Limb (tissue), 2 donors: ENCODE data around the gene SMTNL2.
"Not testable (repeated sequence)": the region's sequence is repeated elsewhere in the genome, so short reads cannot be mapped to it uniquely, and the experiment has no call there.

Experiments
- DNase-seq, 2 donors: peaks; one replicate each; pipeline ENCODE4 v3.0.0-alpha.2; 2016; ENCODE audit errors: extremely low spot score in 2 of 2

Gene SMTNL2

DNA sequence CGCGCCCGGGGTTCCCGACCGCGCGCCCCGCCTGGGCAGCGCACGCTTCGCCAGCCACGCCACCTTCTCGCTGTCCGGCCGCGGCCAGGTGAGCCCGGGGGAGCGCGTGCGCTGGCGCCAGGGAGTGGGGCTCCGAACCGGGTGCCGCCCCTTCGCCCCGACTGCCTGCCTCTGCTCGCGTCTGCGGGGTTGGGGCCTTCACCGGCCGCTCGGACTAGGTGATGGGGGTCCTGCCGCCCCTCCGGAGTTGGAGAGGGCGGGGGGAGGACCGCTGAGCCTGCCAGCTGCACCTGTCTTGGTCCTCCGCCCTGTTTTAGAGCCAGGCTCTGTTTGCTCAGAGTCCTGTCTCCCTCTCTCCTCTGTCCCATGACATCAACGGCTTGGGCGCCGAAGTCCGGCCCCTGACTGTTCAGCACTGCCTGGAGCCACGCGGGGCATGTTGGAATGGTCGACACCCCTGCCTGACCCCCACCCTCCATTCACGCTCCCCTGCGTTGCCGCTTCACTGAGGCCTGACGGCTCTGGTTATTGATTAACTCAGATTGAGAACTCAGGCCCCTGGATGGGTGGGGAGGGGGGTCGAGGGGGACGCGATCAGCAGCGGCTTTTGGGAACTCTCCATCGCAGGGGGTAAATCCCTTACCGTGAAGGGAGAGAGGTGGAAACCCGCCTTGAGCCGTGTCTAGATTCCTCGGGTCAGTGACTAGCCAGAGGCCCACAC lies 748 bp downstream of the SMTNL2 start:
- DNase-seq = no peak

DNA sequence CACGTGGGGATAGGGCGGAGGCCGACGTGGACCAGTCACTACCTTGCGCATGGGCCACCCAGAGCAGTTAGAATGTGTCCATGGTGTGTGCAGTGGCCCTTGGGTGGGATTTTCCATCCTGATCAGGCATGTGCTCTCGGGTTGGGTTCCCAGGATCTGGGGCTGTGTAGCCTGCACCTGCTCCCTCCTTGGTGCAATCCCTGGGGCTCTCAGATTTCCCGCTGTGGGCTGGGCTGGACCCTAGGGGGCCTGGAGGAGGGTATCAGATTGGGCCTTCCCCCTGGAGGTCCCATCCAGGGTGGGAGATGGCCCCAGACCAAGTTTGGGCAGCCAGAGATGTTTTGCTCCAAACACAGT lies 1.3 kb downstream of the SMTNL2 start:
- no peak for DNase-seq

GRCh38 chr17:4586043-4586442 lies 1.7 kb downstream of the SMTNL2 start:
- DNase-seq = no peak

DNA sequence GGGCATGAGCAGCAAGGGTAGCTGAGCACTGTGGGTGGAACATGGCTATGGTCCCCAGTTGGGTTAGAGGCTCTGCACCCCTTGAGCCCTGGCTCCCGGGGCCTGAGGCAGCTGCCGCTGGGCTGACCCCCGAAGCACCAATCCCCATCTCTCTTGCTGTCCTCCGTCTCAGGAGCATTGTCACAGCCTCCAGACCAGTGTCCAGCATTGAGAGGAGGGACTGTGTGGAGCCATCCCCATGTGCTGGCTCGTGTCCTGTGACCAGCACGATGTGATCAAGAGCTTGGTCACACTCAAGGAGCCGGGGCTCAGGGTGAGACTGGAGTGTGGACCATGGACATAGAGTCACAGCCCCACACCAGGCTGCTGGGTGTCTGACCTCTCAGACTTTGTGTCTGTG lies 2.9 kb downstream of the SMTNL2 start:
- DNase-seq = no peak

DNA sequence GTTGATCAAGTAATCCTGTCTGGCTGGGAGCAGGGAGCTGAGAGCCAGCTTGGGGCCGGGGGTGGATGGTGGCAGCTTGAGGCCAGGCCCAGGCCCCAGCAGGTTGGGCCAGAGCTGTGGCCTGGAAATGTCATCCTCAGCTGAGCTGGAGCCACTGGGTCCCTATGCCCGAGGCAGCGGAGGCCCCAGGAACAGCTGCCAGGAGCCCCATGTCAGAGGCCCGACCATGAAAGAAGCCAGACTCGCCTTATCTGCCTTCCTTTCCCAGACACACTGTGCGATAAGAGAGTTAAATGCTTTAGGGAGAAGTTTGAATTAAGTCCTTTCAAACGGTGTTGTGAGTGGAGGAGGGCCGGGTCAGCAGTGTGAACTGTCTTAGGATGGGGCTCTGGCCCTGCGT lies 3.5 kb downstream of the SMTNL2 start:
- DNase-seq = no peak

DNA sequence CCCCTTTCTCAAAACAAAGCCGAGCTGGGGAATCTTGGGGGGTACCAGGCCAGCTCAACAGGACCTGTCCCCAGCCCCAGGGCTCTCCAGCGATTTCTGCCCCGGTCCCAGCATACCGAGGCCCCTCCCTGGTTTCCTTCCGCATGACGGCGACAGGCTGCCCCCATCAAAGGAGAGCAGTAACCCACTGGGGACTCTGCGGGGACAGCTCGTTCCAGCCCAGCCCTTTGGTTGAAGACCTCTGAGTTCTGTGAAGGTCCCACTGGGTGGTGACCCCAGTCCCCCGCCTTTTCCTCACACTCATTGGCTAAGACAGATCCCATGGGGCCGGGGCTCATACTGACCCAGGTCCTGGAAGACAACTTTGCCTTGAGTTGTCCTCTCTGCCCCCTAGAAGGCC lies 4.1 kb downstream of the SMTNL2 start:
- no peak for DNase-seq

GRCh38 chr17:4588898-4589625 lies 4.7 kb downstream of the SMTNL2 start:
- no peak for DNase-seq

- not testable (repeated sequence) for DNase-seq
Measured at GRCh38 chr17:4590042-4590441, 5.7 kb downstream of the SMTNL2 start.

GRCh38 chr17:4590981-4591453 lies 6.7 kb downstream of the SMTNL2 start:
- DNase-seq = no peak

- DNase-seq = no peak
Measured at GRCh38 chr17:4591529-4591928, 7.2 kb downstream of the SMTNL2 start.

DNA sequence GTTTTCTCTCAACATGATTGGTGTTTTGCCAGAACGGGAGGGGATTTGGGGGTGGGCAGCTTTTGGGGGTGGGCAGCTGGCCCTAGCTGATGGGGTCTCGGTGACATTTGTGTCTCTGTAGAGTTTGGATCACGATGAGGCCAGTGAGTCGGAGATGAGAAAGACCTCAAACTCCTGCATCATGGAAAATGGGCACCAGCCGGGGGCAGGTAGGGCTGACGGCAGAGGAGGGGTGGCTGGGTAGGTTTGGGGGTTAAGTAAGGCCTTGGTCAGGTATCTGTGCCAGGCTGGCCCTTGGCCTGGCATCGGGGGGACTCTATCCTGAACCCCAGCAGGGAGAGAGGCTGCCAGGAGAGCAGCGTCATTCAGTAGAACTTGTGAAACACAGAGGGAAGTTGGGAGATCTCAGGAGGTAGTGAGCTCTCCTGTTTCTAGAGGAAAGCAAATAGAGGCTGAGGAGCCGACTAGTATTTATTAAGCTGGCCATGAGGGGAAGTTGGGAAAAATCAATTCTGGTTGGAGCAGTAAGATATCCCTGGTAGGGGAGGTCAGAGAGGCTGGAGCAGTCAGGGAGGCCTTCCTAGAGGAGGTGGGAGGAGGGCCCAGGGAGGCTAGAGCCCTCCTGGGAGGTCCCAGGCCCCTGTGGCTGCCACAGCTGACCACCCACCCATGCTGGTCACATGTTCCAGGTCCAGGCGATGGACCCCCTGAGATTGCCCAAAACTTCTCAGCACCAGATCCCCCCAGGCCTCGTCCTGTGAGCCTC lies 8.1 kb downstream of the SMTNL2 start:
- DNase-seq = no peak

DNA sequence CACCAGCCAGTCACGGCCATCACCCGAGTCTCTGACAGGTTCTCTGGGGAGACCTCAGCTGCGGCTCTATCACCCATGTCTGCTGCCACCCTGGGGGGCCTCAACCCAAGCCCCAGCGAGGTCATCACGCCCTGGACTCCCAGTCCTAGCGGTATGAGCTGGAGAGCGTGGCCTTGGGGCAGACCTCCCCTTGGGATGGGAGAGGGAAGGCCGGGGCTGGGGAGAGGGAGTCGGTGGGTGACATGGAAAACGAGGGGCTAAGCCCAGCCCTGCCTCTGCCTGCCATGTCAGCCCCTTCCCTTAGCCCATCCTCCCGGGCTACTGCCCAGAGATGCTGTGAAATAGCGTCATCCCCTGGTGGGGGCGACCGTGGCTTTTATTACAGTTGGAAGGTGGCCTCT lies 8.7 kb downstream of the SMTNL2 start:
- no peak for DNase-seq

DNA sequence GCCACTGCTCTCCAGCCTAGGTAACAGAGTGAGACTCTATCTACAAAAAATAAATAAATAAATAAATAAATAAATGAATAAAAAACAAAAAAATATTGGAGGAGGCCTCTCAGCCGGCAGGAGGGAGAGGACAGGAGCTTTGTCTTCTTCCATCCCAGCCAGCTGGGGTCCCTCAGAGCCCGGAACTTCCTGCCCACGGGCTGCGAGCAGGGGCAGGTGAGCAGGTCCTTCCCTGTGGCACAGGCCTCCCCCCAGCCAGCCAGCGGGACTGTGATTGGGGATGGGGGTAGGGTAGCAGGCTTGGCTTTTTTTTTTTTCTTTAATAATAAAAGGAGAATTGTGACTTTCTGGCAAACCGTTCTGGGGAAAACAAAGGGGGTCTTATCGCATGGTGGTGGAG lies 10.1 kb downstream of the SMTNL2 start:
- DNase-seq = no peak

- no peak for DNase-seq
Measured at GRCh38 chr17:4594931-4595684, 10.8 kb downstream of the SMTNL2 start.

- not testable (repeated sequence) for DNase-seq
Measured at GRCh38 chr17:4595685-4596342, 11.5 kb downstream of the SMTNL2 start.

DNA sequence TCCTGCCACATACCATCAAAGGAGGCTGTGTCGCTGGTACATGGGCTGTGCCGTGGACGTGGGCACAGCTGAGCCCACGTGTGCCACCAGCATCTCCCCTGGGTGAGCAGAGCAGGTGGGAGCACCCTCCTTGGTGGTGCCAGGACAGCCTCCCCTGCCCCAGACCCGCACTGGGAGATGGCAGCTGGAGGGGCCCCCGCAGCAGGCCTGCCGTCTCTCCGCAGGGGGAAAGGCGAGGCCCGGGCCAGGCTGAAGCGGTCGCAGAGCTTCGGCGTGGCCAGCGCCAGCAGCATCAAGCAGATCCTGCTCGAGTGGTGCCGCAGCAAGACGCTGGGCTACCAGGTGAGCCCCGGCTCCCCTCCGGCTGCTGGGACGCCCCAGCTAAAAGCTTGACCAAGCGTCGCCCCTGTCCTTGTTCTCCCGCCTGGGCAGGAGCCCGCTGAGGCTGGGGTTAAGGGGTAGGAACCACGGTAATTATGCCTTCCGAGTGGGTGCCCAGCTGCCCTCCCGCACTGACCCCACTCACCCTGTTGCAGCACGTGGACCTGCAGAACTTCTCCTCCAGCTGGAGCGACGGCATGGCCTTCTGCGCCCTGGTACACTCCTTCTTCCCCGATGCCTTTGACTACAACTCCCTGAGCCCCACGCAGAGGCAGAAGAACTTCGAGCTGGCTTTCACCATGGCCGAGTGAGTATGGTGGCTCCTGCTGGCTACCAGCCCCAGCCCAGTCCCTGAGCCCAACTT lies 12.5 kb downstream of the SMTNL2 start:
- DNase-seq = no peak

GRCh38 chr17:4597975-4598374 lies 13.6 kb downstream of the SMTNL2 start:
- no peak for DNase-seq

GRCh38 chr17:4598776-4599504 lies 14.6 kb downstream of the SMTNL2 start:
- DNase-seq = no peak

- peak; percentile 60 to 80 for DNase-seq
Measured at GRCh38 chr17:4599505-4600281, 15.4 kb downstream of the SMTNL2 start.
